ENCODE data around the gene NKX6-2.
"Not testable (repeated sequence)": the region's sequence is repeated elsewhere in the genome, so short reads cannot be mapped to it uniquely, and the experiment has no call there.

The NKX6-2 gene

DNA sequence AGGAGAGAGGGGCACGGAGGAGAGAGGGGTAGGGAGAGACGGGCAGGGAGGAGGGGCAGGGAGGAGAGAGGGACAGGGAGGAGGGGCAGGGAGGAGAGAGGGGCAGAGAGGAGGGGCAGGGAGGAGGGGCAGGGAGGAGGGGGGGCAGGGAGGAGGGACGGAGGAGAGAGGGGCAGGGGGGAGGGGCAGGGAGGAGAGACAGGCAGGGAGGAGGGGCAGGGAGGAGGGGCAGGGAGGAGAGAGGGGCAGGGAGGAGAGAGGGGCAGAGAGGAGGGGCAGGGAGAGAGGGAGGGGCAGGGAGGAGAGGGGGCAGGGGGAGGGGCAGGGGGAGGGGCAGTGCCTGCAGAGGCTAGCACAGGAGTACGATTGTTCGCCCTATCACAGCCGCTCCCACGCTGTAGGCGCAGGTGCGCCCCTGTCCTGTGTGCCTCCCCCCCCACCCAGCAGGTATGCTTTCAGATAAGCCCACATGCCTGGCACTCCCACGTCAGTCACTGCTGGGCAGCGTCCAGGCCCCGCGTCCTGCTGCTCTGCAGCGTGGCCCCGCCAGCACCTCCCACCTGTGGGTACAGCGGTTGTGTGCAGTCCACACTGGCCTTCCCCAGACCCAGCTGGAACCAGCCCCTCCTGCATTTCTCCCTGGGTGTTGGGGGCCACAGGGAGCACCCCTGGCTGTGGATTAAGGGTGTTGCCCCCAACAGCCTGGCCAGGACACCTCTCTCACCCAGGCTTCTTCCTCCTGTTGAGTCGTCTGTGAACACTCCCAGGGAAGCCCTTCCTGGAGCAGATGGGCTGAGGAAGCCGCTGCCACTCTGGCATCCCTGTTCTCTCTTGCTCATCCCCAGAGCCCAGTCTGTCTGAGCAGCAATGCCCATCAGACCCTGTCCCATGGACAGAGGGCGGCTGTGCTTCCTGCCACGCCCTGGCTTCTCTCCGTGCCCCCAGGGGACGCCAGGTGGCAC, 10.8 kb downstream of the NKX6-2 start:
- ChIA-PET CTCF (interaction anchor here (0.9 kb wide), 1 partner anchor 45 kb away, joined by 3 read pairs; no protein-coding TSS in a partner anchor), POLR2A (no interaction called here)
- DNase-seq (ENCODE audit: extremely low spot score) = no peak
- TF ChIP-seq ZNF384 (IDR thresholded peaks at IDR 0.05) (no peak), TARDBP (IDR thresholded peaks at IDR 0.05) (no peak), FOXK2 (IDR thresholded peaks at IDR 0.05) (no peak), FOXA1 (IDR thresholded peaks at IDR 0.05) (no peak), PKNOX1 (IDR thresholded peaks at IDR 0.05) (no peak), LEF1 (IDR thresholded peaks at IDR 0.05; ENCODE audit: borderline replicate concordance) (no peak), BHLHE40 (IDR thresholded peaks at IDR 0.05; ENCODE audit: borderline replicate concordance) (no peak), L3MBTL2 (conservative IDR thresholded peaks at IDR 0.05) (no peak), ELF4 (IDR thresholded peaks at IDR 0.05) (no peak), FOXM1 (IDR thresholded peaks at IDR 0.05; ENCODE audit: borderline replicate concordance) (no peak), SP1 (IDR thresholded peaks at IDR 0.05) (no peak), ARNT (IDR thresholded peaks at IDR 0.05) (no peak), SUZ12 (IDR thresholded peaks at IDR 0.05) (no peak), NFRKB (IDR thresholded peaks at IDR 0.05) (no peak), CTBP1 (IDR thresholded peaks at IDR 0.05; ENCODE audit: borderline replicate concordance) (no peak), HDGF (IDR thresholded peaks at IDR 0.05; ENCODE audit: borderline replicate concordance) (no peak)

DNA sequence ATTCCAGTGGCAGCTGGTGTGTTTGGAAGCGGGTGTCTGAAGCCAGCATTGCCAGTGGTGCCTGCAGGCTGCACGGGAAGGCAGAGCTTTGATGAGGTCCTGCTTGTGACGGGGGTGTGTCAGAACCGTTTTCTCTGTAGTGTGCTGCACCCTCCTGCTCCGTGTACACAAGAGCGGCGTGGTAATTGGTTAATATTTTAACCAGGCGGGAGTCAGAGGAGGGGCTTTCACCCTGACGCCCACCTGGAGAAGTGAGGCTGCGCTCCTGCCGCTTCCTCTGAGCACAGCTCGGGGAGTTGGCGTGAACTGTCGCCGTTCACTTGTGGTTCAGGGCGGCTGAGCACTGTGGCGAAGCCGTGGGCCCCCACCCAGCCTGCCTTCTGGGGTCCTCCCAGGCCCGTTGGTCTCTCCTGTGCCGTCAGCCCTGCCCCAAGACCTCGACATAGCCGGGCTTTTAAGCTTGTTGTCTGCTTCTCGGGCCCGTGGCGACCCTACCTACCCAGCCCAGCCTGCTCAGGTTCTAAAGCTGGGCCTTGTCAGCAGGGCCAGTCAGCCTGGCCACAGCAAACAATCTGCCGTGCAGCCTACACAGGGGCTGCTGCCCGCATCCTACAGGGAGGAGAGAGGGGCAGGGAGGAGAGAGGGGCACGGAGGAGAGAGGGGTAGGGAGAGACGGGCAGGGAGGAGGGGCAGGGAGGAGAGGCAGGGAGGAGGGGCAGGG, 11.6 kb downstream of the NKX6-2 start:
- ChIA-PET POLR2A (no interaction called here), CTCF (no interaction called here)
- no peak for DNase-seq (ENCODE audit: extremely low spot score)
- TF ChIP-seq TARDBP (IDR thresholded peaks at IDR 0.05) (no peak), PKNOX1 (IDR thresholded peaks at IDR 0.05) (no peak), HDGF (IDR thresholded peaks at IDR 0.05; ENCODE audit: borderline replicate concordance) (no peak), FOXM1 (IDR thresholded peaks at IDR 0.05; ENCODE audit: borderline replicate concordance) (no peak), FOXA1 (IDR thresholded peaks at IDR 0.05) (no peak)

GRCh38 chr10:132772816-132773215, 13.1 kb downstream of the NKX6-2 start:
- CTCF ChIA-PET; DNase-seq (ENCODE audit: extremely low spot score); POLR2A ChIA-PET: not testable (repeated sequence)

DNA sequence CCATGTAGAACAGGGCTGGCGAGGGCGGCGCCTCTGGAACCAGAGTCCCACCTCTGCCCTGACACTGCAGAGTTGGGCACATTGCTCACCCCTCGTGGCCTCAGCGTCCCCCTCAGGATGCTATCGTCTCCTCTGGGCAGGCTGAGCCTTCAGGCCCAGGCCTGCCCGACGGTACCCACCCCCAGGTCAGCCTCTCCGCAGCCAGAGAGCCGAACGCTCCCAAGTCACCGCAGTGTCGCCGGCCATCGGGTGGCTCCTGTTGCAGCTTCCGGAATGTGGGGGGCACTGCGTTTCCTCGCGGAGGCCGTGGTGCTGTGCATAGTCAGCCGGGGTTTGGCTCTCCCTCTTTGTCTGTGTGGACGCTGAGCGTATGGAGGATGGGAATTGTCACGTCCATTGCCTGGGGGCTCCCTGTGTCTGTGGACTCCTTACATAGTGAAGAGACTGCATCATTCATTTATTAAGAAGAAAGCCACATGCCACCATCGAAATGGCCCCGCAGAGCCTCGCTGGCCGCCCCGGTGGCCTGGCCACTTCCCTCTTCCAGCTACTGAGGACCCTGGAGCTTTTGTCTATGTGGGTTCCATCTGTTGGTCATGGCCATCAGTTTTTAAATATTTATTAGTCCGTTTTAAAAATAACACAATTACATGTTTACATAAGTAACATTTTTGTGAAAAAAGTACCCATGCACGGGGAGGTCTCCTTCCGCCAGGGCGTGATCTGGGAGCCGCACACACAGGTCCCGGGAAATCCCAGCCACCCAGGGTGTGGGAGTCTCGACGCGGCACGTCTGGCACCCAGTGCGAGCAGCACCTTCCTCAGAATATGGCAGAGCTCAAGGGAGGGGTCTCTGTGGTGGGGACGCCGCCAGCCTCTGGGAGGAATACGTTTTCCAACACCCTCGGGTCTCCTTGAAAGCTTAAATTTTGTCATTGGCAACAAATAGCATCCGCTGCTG, 15.6 kb downstream of the NKX6-2 start:
- POLR2A ChIA-PET = no interaction called here
- TF ChIP-seq ARNT (IDR thresholded peaks at IDR 0.05) = no peak
- no peak for TF ChIP-seq SP1 (IDR thresholded peaks at IDR 0.05)
- TF ChIP-seq HDGF (IDR thresholded peaks at IDR 0.05; ENCODE audit: borderline replicate concordance) = no peak
- no peak for TF ChIP-seq ZNF384 (IDR thresholded peaks at IDR 0.05)
- TF ChIP-seq ELF4 (IDR thresholded peaks at IDR 0.05) = no peak
- no peak for TF ChIP-seq SUZ12 (IDR thresholded peaks at IDR 0.05)
- TF ChIP-seq CTBP1 (IDR thresholded peaks at IDR 0.05; ENCODE audit: borderline replicate concordance) = no peak
- no peak for TF ChIP-seq L3MBTL2 (conservative IDR thresholded peaks at IDR 0.05)
- no peak for TF ChIP-seq TARDBP (IDR thresholded peaks at IDR 0.05)
- no peak for TF ChIP-seq BHLHE40 (IDR thresholded peaks at IDR 0.05; ENCODE audit: borderline replicate concordance)
- no peak for TF ChIP-seq FOXA1 (IDR thresholded peaks at IDR 0.05)
- no peak for TF ChIP-seq NFRKB (IDR thresholded peaks at IDR 0.05)
- no peak for TF ChIP-seq FOXK2 (IDR thresholded peaks at IDR 0.05)
- no peak for TF ChIP-seq PKNOX1 (IDR thresholded peaks at IDR 0.05)
- no peak for TF ChIP-seq LEF1 (IDR thresholded peaks at IDR 0.05; ENCODE audit: borderline replicate concordance)
- no peak for TF ChIP-seq FOXM1 (IDR thresholded peaks at IDR 0.05; ENCODE audit: borderline replicate concordance)
- no peak for DNase-seq (ENCODE audit: extremely low spot score)
- CTCF ChIA-PET = no interaction called here

- ChIA-PET POLR2A (no interaction called here), CTCF (no interaction called here)
- DNase-seq (ENCODE audit: extremely low spot score) = no peak
- no peak for TF ChIP-seq SP1 (IDR thresholded peaks at IDR 0.05)
- TF ChIP-seq NFRKB (IDR thresholded peaks at IDR 0.05) = no peak
- TF ChIP-seq ZNF384 (IDR thresholded peaks at IDR 0.05) = no peak
- no peak for TF ChIP-seq LEF1 (IDR thresholded peaks at IDR 0.05; ENCODE audit: borderline replicate concordance)
- TF ChIP-seq CTBP1 (IDR thresholded peaks at IDR 0.05; ENCODE audit: borderline replicate concordance) = no peak
- no peak for TF ChIP-seq ELF4 (IDR thresholded peaks at IDR 0.05)
- TF ChIP-seq SUZ12 (IDR thresholded peaks at IDR 0.05) = no peak
- TF ChIP-seq FOXK2 (IDR thresholded peaks at IDR 0.05) = no peak
- no peak for TF ChIP-seq PKNOX1 (IDR thresholded peaks at IDR 0.05)
- TF ChIP-seq FOXM1 (IDR thresholded peaks at IDR 0.05; ENCODE audit: borderline replicate concordance) = no peak
- TF ChIP-seq L3MBTL2 (conservative IDR thresholded peaks at IDR 0.05) = no peak
- no peak for TF ChIP-seq BHLHE40 (IDR thresholded peaks at IDR 0.05; ENCODE audit: borderline replicate concordance)
- no peak for TF ChIP-seq HDGF (IDR thresholded peaks at IDR 0.05; ENCODE audit: borderline replicate concordance)
- no peak for TF ChIP-seq TARDBP (IDR thresholded peaks at IDR 0.05)
- no peak for TF ChIP-seq ARNT (IDR thresholded peaks at IDR 0.05)
- no peak for TF ChIP-seq FOXA1 (IDR thresholded peaks at IDR 0.05)
These were observed 17.4 kb downstream of the NKX6-2 start for GRCh38 chr10:132768346-132769248.

All from HEK293T (cell line).